GM12878 (cell line): Measurements from ENCODE around the gene RETREG3.

Experiments
- CBX3 ChIP-seq: fragments of 200-600 bp; sonication (generic); IDR thresholded peaks from 2 replicates; pipeline ENCODE4 v1.6.1; 2016; ENCODE audit warnings: low read depth, borderline replicate concordance
- CEBPB ChIP-seq, 2 experiments: fragments of 150-350 bp in 1 of 2; IDR thresholded peaks; 2 replicates each; pipeline ENCODE4 v1.6.1; 2012 to 2014; ENCODE audit warnings: low read depth in 2 of 2, low read length in 2 of 2, borderline replicate concordance in 1 of 2, inconsistent platforms in 1 of 2
- EP300 ChIP-seq, 2 experiments: fragments of 150-350 bp in 1 of 2; IDR thresholded peaks; 2 replicates each; pipeline ENCODE4 v1.6.1; 2011 to 2012; ENCODE audit warnings: low read depth in 2 of 2, low read length in 2 of 2, borderline replicate concordance in 1 of 2, improper control_type of control experiment in 1 of 2, inconsistent platforms in 1 of 2; ENCODE audit not compliant: control insufficient read depth in 1 of 2
- EZH2 ChIP-seq: IDR thresholded peaks from 2 replicates; pipeline ENCODE4 v1.6.1; 2012; ENCODE audit warnings: low read depth, mild to moderate bottlenecking, control low read depth, inconsistent platforms, low read length, borderline replicate concordance; ENCODE audit not compliant: control insufficient read depth
- FOXK2 ChIP-seq: fragments of 450-650 bp; IDR thresholded peaks from 2 replicates; pipeline ENCODE4 v1.6.1; 2017; ENCODE audit warnings: mild to moderate bottlenecking, moderate library complexity
- JUND ChIP-seq: IDR thresholded peaks from 2 replicates; pipeline ENCODE4 v1.6.1; 2012; ENCODE audit warnings: low read depth, mild to moderate bottlenecking, low read length, improper control_type of control experiment, moderate library complexity
- NFIC ChIP-seq: IDR thresholded peaks from 2 replicates; pipeline ENCODE4 v1.6.1; 2012; ENCODE audit warnings: low read depth, mild to moderate bottlenecking, inconsistent platforms, low read length, moderate library complexity
- PAX5 ChIP-seq: IDR thresholded peaks from 2 replicates; pipeline ENCODE4 v1.6.1; 2011; ENCODE audit warnings: low read depth, low read length, borderline replicate concordance
- POLR2A ChIP-seq: IDR thresholded peaks from 2 replicates; pipeline ENCODE4 v1.6.1; 2011; ENCODE audit warnings: low read depth, mild to moderate bottlenecking, low read length
- RCOR1 ChIP-seq: conservative IDR thresholded peaks from 2 replicates; pipeline ENCODE4 v1.6.1; 2012; ENCODE audit warnings: low read depth, low read length, improper control_type of control experiment
- SMC3 ChIP-seq: IDR thresholded peaks from 2 replicates; pipeline ENCODE4 v1.6.1; 2011; ENCODE audit warnings: low read length, improper control_type of control experiment, borderline replicate concordance
- TF ChIP-seq, protein P1 (sequence below): fragments of 450-650 bp; IDR thresholded peaks from 2 replicates; pipeline ENCODE4 v1.6.1; 2018; ENCODE audit warnings: borderline replicate concordance, mild to moderate bottlenecking; ENCODE audit not compliant: partially characterized antibody
- TF ChIP-seq, protein P2 (sequence below), 3 experiments: IDR thresholded peaks in 2 of 3; conservative IDR thresholded peaks in 1 of 3; 2 replicates each; pipeline ENCODE4 v1.5.1; 2011; ENCODE audit warnings: low read depth in 3 of 3, low read length in 3 of 3, mild to moderate bottlenecking in 3 of 3, control low read depth in 2 of 3, moderate library complexity in 2 of 3, inconsistent platforms in 1 of 3, mixed read lengths in 1 of 3; ENCODE audit not compliant: control insufficient read depth in 2 of 3, insufficient read depth in 1 of 3; ENCODE audit errors: extremely low read depth in 1 of 3
- TF ChIP-seq, protein P3 (sequence below): fragments of 450-650 bp; IDR thresholded peaks from 2 replicates; pipeline ENCODE4 v1.6.1; 2014; ENCODE audit warnings: mild to moderate bottlenecking

GRCh38 chr17:42573095-42573494 is 36.1 kb downstream of the RETREG3 start:
- TF ChIP-seq POLR2A (no peak), CEBPB (IDR thresholded peaks at IDR 0.05; ENCODE audit: borderline replicate concordance in 1 of 2, low read depth in 2 of 2, low read length in 2 of 2) (no peak), JUND (no peak), SMC3 (no peak), PAX5 (no peak), RCOR1 (no peak), NFIC (no peak), EZH2 (no peak), EP300 (IDR thresholded peaks at IDR 0.05; ENCODE audit: borderline replicate concordance in 1 of 2, control insufficient read depth in 1 of 2, low read depth in 2 of 2, low read length in 2 of 2) (no peak), FOXK2 (no peak), CBX3 (no peak)
- TF ChIP-seq, protein P1, sequence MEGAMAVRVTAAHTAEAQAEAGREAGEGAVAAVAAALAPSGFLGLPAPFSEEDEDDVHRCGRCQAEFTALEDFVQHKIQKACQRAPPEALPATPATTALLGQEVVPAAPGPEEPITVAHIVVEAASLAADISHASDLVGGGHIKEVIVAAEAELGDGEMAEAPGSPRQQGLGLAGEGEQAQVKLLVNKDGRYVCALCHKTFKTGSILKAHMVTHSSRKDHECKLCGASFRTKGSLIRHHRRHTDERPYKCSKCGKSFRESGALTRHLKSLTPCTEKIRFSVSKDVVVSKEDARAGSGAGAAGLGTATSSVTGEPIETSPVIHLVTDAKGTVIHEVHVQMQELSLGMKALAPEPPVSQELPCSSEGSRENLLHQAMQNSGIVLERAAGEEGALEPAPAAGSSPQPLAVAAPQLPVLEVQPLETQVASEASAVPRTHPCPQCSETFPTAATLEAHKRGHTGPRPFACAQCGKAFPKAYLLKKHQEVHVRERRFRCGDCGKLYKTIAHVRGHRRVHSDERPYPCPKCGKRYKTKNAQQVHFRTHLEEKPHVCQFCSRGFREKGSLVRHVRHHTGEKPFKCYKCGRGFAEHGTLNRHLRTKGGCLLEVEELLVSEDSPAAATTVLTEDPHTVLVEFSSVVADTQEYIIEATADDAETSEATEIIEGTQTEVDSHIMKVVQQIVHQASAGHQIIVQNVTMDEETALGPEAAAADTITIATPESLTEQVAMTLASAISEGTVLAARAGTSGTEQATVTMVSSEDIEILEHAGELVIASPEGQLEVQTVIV: no peak
- TF ChIP-seq, protein P2, sequence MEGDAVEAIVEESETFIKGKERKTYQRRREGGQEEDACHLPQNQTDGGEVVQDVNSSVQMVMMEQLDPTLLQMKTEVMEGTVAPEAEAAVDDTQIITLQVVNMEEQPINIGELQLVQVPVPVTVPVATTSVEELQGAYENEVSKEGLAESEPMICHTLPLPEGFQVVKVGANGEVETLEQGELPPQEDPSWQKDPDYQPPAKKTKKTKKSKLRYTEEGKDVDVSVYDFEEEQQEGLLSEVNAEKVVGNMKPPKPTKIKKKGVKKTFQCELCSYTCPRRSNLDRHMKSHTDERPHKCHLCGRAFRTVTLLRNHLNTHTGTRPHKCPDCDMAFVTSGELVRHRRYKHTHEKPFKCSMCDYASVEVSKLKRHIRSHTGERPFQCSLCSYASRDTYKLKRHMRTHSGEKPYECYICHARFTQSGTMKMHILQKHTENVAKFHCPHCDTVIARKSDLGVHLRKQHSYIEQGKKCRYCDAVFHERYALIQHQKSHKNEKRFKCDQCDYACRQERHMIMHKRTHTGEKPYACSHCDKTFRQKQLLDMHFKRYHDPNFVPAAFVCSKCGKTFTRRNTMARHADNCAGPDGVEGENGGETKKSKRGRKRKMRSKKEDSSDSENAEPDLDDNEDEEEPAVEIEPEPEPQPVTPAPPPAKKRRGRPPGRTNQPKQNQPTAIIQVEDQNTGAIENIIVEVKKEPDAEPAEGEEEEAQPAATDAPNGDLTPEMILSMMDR (IDR thresholded peaks at IDR 0.05 in 2 of 3, conservative IDR thresholded peaks at IDR 0.05 in 1 of 3; ENCODE audit: control insufficient read depth in 2 of 3, extremely low read depth in 1 of 3, insufficient read depth in 1 of 3, low read depth in 3 of 3, low read length in 3 of 3): no peak
- TF ChIP-seq, protein P3, sequence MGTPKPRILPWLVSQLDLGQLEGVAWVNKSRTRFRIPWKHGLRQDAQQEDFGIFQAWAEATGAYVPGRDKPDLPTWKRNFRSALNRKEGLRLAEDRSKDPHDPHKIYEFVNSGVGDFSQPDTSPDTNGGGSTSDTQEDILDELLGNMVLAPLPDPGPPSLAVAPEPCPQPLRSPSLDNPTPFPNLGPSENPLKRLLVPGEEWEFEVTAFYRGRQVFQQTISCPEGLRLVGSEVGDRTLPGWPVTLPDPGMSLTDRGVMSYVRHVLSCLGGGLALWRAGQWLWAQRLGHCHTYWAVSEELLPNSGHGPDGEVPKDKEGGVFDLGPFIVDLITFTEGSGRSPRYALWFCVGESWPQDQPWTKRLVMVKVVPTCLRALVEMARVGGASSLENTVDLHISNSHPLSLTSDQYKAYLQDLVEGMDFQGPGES: no peak
